NT2/D1 (cell line): ENCODE measurements around the gene GARIN5A.

Experiments
- YY1 ChIP-seq: IDR thresholded peaks from 2 replicates; pipeline ENCODE4 v1.6.1; 2011; ENCODE audit not compliant: insufficient read length, insufficient read depth
- ZNF274 ChIP-seq: IDR thresholded peaks from 2 replicates; pipeline ENCODE4 v1.6.1; 2011; ENCODE audit warnings: mild to moderate bottlenecking, low read depth, low read length

GRCh38 chr19:50511069-50511822, 34.6 kb upstream of the GARIN5A start, which contains the start of gene JOSD2:
- no peak for TF ChIP-seq ZNF274
- no peak for TF ChIP-seq YY1
